C4-2B (cell line): ENCODE measurements around the gene C11orf21.
A peak's percentile ranks its signal among the peaks of the same experiment; 100 is the strongest.

Experiments used
- H3K27ac ChIP-seq: fragments of 450-650 bp; 2 replicates; pipeline ENCODE4 v1.5.1; 2017
- ZFX ChIP-seq: fragments of 450-650 bp; IDR thresholded peaks from 2 replicates; pipeline ENCODE4 v1.6.1; 2017
- TF ChIP-seq, protein P1 (sequence below): fragments of 450-650 bp; conservative IDR thresholded peaks from 2 replicates; pipeline ENCODE4 v1.5.1; 2017; ENCODE audit warnings: mild to moderate bottlenecking

The C11orf21 gene

DNA sequence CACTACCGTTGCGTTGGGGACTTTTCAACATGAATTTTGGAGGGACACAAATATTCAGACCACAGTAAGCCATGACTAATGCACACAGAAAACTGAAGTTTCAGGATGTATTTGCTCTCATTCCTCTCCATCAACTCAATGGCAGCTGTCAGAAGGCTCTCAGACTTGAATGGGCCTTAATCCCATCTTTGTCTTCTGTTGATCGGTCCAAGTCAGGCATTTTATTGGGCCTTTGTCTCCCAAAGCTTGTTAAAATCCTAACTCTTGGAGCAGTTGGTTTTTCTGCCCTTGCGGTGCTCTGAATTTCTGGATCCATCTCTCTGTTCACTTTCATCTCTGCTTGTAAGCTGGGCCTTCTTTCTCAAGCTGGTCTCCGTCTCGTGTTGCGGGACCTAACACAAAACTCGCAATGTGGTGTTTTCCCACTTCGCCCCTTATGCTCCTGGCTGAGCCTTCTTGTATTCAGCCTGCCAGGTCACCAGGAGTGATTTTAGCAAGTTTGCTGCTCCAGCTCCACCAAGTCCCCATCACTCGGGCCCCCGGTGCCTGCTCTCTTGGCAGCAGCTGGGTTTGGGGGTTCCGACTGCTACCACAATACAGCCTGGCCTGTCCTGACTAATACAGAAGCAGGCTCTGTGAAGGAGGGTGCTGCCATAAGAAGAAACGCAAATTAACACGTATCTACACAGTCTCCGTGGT, 27.1 kb upstream of the C11orf21 start:
- no peak for TF ChIP-seq ZFX
- TF ChIP-seq, protein P1, sequence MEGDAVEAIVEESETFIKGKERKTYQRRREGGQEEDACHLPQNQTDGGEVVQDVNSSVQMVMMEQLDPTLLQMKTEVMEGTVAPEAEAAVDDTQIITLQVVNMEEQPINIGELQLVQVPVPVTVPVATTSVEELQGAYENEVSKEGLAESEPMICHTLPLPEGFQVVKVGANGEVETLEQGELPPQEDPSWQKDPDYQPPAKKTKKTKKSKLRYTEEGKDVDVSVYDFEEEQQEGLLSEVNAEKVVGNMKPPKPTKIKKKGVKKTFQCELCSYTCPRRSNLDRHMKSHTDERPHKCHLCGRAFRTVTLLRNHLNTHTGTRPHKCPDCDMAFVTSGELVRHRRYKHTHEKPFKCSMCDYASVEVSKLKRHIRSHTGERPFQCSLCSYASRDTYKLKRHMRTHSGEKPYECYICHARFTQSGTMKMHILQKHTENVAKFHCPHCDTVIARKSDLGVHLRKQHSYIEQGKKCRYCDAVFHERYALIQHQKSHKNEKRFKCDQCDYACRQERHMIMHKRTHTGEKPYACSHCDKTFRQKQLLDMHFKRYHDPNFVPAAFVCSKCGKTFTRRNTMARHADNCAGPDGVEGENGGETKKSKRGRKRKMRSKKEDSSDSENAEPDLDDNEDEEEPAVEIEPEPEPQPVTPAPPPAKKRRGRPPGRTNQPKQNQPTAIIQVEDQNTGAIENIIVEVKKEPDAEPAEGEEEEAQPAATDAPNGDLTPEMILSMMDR = no peak
- H3K27ac ChIP-seq = no peak overlapping the region

DNA sequence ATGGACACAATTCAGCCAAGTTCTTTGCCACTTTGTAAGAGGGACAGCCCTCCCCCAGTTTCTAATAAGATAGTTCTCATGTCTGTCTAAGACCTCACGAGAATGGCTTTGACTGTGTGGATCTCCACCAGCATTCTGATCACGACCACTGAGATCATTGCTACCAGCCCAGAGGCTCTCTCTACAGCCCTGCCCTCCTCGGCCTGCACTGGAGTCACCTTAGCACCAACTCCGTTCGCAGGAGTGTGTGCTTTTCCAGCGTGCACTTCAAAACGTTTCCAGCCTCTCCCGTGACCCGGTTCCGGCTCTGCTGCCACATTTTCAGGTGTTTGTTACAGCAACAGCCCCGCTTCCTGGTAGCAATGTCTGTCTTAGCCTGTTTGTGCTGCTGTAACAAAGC, 26.3 kb upstream of the C11orf21 start:
- TF ChIP-seq, protein P1 = no peak
- no peak for TF ChIP-seq ZFX
- no peak overlapping the region for H3K27ac ChIP-seq

DNA sequence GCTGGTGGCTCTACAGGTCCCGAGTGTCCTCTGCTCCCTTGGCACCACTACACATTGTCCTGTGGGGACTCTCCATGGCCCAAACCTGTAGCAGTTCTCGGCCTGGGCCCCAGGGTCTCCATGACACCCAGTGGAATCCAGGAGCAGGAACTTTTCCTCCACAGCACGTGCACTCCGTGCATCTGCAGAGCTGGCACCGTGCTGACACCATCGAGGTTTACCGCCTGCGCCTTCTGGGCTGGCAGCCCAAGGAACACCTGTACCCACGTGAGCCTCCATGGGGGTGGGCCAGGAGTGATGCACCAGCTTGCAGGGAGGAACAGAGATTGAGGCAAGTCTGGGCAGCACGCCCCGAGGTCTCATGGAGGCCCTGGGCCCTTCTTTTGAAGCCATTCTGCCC, 25.3 kb upstream of the C11orf21 start:
- TF ChIP-seq ZFX = no peak
- TF ChIP-seq, protein P1 = no peak
- peak overlapping the region; percentile 39; the same call in 1 of the 2 replicates for H3K27ac ChIP-seq

DNA sequence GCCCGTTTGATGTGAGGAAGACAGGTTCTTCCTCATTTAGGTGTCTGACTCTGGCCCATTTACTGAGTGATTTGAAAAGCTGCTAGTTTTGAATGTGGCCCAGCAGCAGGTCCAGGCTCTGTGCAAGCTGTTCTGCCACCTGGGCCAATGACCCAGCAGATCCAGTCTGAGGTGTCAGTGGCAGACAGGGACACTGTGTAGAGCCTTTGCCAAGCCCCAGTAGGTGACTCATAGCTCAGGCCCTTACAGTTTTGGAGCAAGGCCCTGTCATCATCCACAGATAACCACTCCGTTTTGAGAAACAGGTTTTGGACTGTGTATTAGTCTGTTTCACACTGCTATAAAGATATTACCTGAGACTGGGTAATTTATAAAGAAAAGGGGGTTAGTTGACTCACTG, 24.0 kb upstream of the C11orf21 start:
- TF ChIP-seq, protein P1 = no peak
- no peak for TF ChIP-seq ZFX
- H3K27ac ChIP-seq = peak overlapping the region; percentile 39

DNA sequence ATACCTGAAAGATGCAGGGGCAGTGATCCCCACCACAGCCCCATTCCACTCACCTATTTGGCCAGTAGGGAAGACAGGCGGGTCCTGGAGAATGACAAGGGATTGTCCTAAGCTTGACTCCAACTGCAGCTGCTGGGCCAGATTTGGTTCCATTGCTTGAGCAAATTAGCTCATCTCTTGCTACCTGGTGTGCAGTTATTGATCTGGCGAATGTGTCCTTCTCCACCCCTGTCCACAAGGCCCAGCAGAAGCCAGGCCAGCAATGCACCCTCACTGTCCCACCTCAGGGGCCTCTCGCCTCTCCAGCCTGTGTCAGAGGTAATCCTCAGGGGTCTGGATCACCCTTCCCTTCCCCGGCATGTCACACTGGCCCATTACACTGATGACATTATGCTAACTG, 23.4 kb upstream of the C11orf21 start:
- TF ChIP-seq, protein P1 = no peak
- TF ChIP-seq ZFX = no peak
- peak overlapping the region; percentile 39 for H3K27ac ChIP-seq

DNA sequence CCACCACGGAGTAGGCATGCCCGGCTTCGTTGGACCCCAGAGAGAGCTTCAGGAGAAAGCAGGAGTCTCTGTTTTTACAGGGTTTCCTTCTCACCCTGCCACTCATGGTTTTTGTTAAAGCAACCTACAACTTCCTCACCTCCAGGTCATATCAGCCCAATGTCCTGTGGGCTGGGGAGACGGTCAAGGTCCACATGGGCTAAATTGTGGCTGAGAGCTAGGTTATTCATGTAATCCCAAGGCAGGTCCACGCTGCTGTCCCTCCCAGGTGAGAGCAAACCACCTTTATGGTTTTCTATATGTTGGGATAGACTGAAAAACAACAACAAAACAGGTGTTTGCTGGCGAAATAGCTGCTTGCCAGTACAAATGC, 19.6 kb upstream of the C11orf21 start:
- TF ChIP-seq, protein P1 = no peak
- no peak for TF ChIP-seq ZFX
- no peak overlapping the region for H3K27ac ChIP-seq

DNA sequence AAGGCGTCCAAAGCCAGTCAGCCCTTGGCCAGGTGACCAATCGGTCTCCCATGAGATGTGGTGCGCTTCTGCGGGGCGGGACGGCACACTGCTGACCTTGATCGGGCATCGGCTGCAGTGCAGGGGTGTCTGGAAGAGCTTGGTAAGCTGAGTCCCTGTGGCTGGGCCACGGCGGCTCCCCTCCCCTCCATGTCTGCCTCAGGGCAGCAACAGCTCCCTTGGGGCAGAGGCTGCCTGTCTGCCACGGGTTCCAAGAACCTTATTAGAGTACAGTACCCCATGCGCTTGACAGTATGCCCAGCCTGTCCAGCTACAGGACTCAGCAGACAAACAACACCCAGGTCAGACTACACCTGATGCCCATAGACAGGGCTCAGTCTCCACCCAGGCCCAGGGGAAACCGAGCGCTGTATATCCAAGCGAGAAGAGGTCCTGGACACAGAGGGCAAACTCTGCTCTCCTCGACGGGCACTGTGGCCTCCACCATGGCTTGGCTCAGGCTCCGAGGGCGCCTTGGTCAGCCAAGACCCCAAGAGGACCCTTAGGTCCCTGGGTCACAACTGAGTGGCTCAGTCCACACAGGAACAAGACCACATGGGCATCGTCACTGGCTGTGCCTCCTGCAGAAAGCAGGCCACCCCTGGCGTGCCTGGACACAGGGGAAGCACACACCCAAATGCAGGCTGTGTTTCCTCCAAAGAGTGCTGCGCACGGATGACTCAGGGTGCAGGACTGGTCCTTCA, 19.0 kb upstream of the C11orf21 start:
- TF ChIP-seq, protein P1 = no peak
- TF ChIP-seq ZFX = no peak
- H3K27ac ChIP-seq = no peak overlapping the region
